Liver (tissue), 9 donors: Measurements from ENCODE around the gene PHLPP1. TPM values are rescaled to one million over a fixed set of nuclear protein-coding genes. Genes with fewer than 3 reads are reported as not detected.

Experiments
- DNase-seq: peaks from one replicate; pipeline ENCODE4 v3.0.0-alpha.2; 2017; ENCODE audit warnings: low spot score
- H3K27ac ChIP-seq, 2 donors: one replicate each; pipeline ENCODE4 v1.7.0; 2013; ENCODE audit warnings: inconsistent platforms in 2 of 2, low read length in 2 of 2, control low read depth in 1 of 2, low read depth in 1 of 2, mild to moderate bottlenecking in 1 of 2
- H3K27me3 ChIP-seq, 4 donors: one replicate each; pipeline versions ENCODE4 v1.6.1 to v1.7.0; 2013; ENCODE audit warnings: low read length in 3 of 4, inconsistent platforms in 1 of 4, mild to moderate bottlenecking in 1 of 4, moderate library complexity in 1 of 4; ENCODE audit not compliant: control insufficient read depth in 4 of 4, insufficient read depth in 4 of 4
- H3K36me3 ChIP-seq, 4 donors: one replicate each; pipeline versions ENCODE4 v1.6.1 to v1.7.0; 2013; ENCODE audit warnings: low read length in 3 of 4, mild to moderate bottlenecking in 3 of 4, low read depth in 1 of 4, moderate library complexity in 1 of 4; ENCODE audit not compliant: control insufficient read depth in 4 of 4, insufficient read depth in 3 of 4
- H3K4me1 ChIP-seq, 4 donors: one replicate each; pipeline versions ENCODE4 v1.6.1 to v1.7.0; 2013; ENCODE audit warnings: low read length in 3 of 4, mild to moderate bottlenecking in 3 of 4, moderate library complexity in 1 of 4; ENCODE audit not compliant: control insufficient read depth in 4 of 4, insufficient read depth in 4 of 4
- H3K4me3 ChIP-seq, 3 donors: one replicate each; pipeline versions ENCODE4 v1.6.1 to v1.7.0; 2013; ENCODE audit warnings: low read length in 3 of 3, control low read depth in 1 of 3, low read depth in 1 of 3, mild to moderate bottlenecking in 1 of 3
- H3K9ac ChIP-seq, 2 donors: one replicate each; pipeline ENCODE4 v1.7.0; 2013; ENCODE audit warnings: low read length in 2 of 2, mild to moderate bottlenecking in 2 of 2, moderate library complexity in 2 of 2, control low read depth in 1 of 2, low read depth in 1 of 2
- H3K9me3 ChIP-seq, 4 donors: one replicate each; pipeline versions ENCODE4 v1.6.1 to v1.7.0; 2013; ENCODE audit warnings: low read length in 3 of 4; ENCODE audit not compliant: control insufficient read depth in 4 of 4
- ATF3 ChIP-seq: IDR thresholded peaks from 2 replicates; pipeline ENCODE4 v1.6.1; 2016; ENCODE audit warnings: antibody characterized with exemption
- CTCF ChIP-seq: fragments of 150-350 bp; IDR thresholded peaks from 2 replicates; pipeline ENCODE4 v1.5.1; 2017; ENCODE audit warnings: improper control_type of control experiment, low read depth, low read length; ENCODE audit not compliant: missing input control
- EGR1 ChIP-seq, 2 donors: IDR thresholded peaks; 2 replicates each; pipeline ENCODE4 v1.6.1; 2016 to 2018; ENCODE audit warnings: antibody characterized with exemption in 2 of 2, low read depth in 2 of 2
- FOXA1 ChIP-seq: IDR thresholded peaks from 2 replicates; pipeline ENCODE4 v1.6.1; 2016; ENCODE audit warnings: antibody characterized with exemption
- FOXA2 ChIP-seq: IDR thresholded peaks from 2 replicates; pipeline ENCODE4 v1.6.1; 2016; ENCODE audit warnings: antibody characterized with exemption
- GABPA ChIP-seq, 2 donors: IDR thresholded peaks in 1 of 2; conservative IDR thresholded peaks in 1 of 2; 2 replicates each; pipeline ENCODE4 v1.6.1; 2016; ENCODE audit warnings: antibody characterized with exemption in 2 of 2, mild to moderate bottlenecking in 1 of 2, moderate library complexity in 1 of 2
- HNF4A ChIP-seq, 2 donors: conservative IDR thresholded peaks; 2 replicates each; pipeline ENCODE4 v1.6.1; 2016; ENCODE audit warnings: antibody characterized with exemption in 2 of 2, mild to moderate bottlenecking in 2 of 2
- HNF4G ChIP-seq: IDR thresholded peaks from 2 replicates; pipeline ENCODE4 v1.6.1; 2016; ENCODE audit warnings: antibody characterized with exemption
- JUND ChIP-seq, 2 donors: IDR thresholded peaks; 2 replicates each; pipeline ENCODE4 v1.6.1; 2016; ENCODE audit warnings: antibody characterized with exemption in 2 of 2
- MAX ChIP-seq: IDR thresholded peaks from 2 replicates; pipeline ENCODE4 v1.6.1; 2016; ENCODE audit warnings: antibody characterized with exemption
- NR2F2 ChIP-seq: IDR thresholded peaks from 2 replicates; pipeline ENCODE4 v1.6.1; 2016; ENCODE audit warnings: antibody characterized with exemption
- RAD21 ChIP-seq, 2 donors: IDR thresholded peaks; 2 replicates each; pipeline ENCODE4 v1.6.1; 2016; ENCODE audit warnings: antibody characterized with exemption in 2 of 2, mild to moderate bottlenecking in 2 of 2
- RXRA ChIP-seq, 2 donors: IDR thresholded peaks; 2 replicates each; pipeline ENCODE4 v1.6.1; 2017 to 2018; ENCODE audit warnings: antibody characterized with exemption in 2 of 2, mild to moderate bottlenecking in 1 of 2
- SP1 ChIP-seq: IDR thresholded peaks from 2 replicates; pipeline ENCODE4 v1.6.1; 2018; ENCODE audit warnings: antibody characterized with exemption, mild to moderate bottlenecking
- TAF1 ChIP-seq: conservative IDR thresholded peaks from 2 replicates; pipeline ENCODE4 v1.6.1; 2016; ENCODE audit warnings: antibody characterized with exemption, mild to moderate bottlenecking
- YY1 ChIP-seq: IDR thresholded peaks from 2 replicates; pipeline ENCODE4 v1.6.1; 2016; ENCODE audit warnings: antibody characterized with exemption, mild to moderate bottlenecking
- WGBS: extraction: QIAGEN DNeasy Blood & Tissue Kit; methylation state at CpG from one replicate; pipeline ENCODE4 v1.1.7; 2013; 5-methylcytosine and 5-hydroxymethylcytosine counted together
- polyA plus RNA-seq, 2 donors: library from polyadenylated mRNA; stranded (reverse) in 1 of 2; unstranded in 1 of 2; fragments of 200-250 nt in 1 of 2; fragments of >200 nt in 1 of 2; fragmentation: Nextera tagmentation in 1 of 2; extraction: Ambion mirVana in 1 of 2; gene quantifications; one replicate each; pipeline versions ENCODE4 v1.2.1 to v1.2.3, GENCODE V29; 2013 to 2015
- total RNA-seq, 2 donors: library from RNA; depleted of rRNA; stranded (reverse); fragments of >200 nt; gene quantifications; one replicate each; pipeline ENCODE4 v1.2.3, GENCODE V29; 2014
- TF ChIP-seq, protein P1 (sequence below): IDR thresholded peaks from 2 replicates; pipeline ENCODE4 v1.6.1; 2016; ENCODE audit warnings: antibody characterized with exemption, mild to moderate bottlenecking
- donor health status: healthy.
- donor health status: healthy.
- donor health status: healthy.
- donor health status: healthy.
- donor health status: healthy.

PHLPP1 gene
- total and polyA plus RNA-seq, 4 donors, result 4.2 to 14.5 (median 8.6) TPM

- Histone ChIP-seq H3K4me3 (no peak overlapping the region), H3K36me3 (no peaks in the 10 kb centered on the region), H3K9me3 (no peaks in the 10 kb centered on the region), H3K27ac (no peak overlapping the region), H3K9ac (no peak overlapping the region), H3K4me1 (peaks cover 0 to 4% (median 2%) of the 10 kb centered on the region in 4 donors), H3K27me3 (no peaks in the 10 kb centered on the region)
- no peak for DNase-seq
- TF ChIP-seq HNF4G (no peak), HNF4A (conservative IDR thresholded peaks at IDR 0.05) (no peak), YY1 (no peak), TAF1 (no peak), GABPA (IDR thresholded peaks at IDR 0.05 in 1 of 2, conservative IDR thresholded peaks at IDR 0.05 in 1 of 2) (no peak), SP1 (no peak), RXRA (IDR thresholded peaks at IDR 0.05) (no peak), RAD21 (IDR thresholded peaks at IDR 0.05) (no peak), JUND (IDR thresholded peaks at IDR 0.05) (no peak), MAX (no peak), EGR1 (IDR thresholded peaks at IDR 0.05; ENCODE audit: low read depth in 2 of 2) (no peak)
- TF ChIP-seq, protein P1, sequence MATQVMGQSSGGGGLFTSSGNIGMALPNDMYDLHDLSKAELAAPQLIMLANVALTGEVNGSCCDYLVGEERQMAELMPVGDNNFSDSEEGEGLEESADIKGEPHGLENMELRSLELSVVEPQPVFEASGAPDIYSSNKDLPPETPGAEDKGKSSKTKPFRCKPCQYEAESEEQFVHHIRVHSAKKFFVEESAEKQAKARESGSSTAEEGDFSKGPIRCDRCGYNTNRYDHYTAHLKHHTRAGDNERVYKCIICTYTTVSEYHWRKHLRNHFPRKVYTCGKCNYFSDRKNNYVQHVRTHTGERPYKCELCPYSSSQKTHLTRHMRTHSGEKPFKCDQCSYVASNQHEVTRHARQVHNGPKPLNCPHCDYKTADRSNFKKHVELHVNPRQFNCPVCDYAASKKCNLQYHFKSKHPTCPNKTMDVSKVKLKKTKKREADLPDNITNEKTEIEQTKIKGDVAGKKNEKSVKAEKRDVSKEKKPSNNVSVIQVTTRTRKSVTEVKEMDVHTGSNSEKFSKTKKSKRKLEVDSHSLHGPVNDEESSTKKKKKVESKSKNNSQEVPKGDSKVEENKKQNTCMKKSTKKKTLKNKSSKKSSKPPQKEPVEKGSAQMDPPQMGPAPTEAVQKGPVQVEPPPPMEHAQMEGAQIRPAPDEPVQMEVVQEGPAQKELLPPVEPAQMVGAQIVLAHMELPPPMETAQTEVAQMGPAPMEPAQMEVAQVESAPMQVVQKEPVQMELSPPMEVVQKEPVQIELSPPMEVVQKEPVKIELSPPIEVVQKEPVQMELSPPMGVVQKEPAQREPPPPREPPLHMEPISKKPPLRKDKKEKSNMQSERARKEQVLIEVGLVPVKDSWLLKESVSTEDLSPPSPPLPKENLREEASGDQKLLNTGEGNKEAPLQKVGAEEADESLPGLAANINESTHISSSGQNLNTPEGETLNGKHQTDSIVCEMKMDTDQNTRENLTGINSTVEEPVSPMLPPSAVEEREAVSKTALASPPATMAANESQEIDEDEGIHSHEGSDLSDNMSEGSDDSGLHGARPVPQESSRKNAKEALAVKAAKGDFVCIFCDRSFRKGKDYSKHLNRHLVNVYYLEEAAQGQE, result no peak
- WGBS, result 94% methylated on average over 6 of the region's 6 CpGs
These were observed 284.6 kb downstream of the PHLPP1 start for GRCh38 chr18:62999921-63000320.

GRCh38 chr18:63000839-63001238, 285.5 kb downstream of the PHLPP1 start:
- DNase-seq, result no peak
- peaks cover 0 to 4% (median 2%) of the 10 kb centered on the region in 4 donors for H3K4me1 ChIP-seq
- 84% methylated on average over 8 of the region's 8 CpGs for WGBS
- TF ChIP-seq HNF4G (no peak), FOXA1 (no peak), TAF1 (no peak), FOXA2 (no peak), ATF3 (no peak), NR2F2 (no peak), SP1 (no peak), CTCF (no peak)
- H3K27ac ChIP-seq, result no peak overlapping the region
- H3K9ac ChIP-seq, result no peak overlapping the region
- H3K36me3 ChIP-seq, result no peaks in the 10 kb centered on the region
- no peaks in the 10 kb centered on the region for H3K27me3 ChIP-seq
- no peaks in the 10 kb centered on the region for H3K9me3 ChIP-seq
- H3K4me3 ChIP-seq, result no peak overlapping the region
